C4-2B (cell line): ENCODE measurements around the gene CAMKK2.
A peak's percentile ranks its signal among the peaks of the same experiment; 100 is the strongest.
"Not testable (repeated sequence)": the region's sequence is repeated elsewhere in the genome, so short reads cannot be mapped to it uniquely, and the experiment has no call there.

Experiments
- H3K27ac ChIP-seq: fragments of 450-650 bp; 2 replicates; pipeline ENCODE4 v1.5.1; 2017
- CTCF ChIP-seq: fragments of 450-650 bp; conservative IDR thresholded peaks from 2 replicates; pipeline ENCODE4 v1.5.1; 2017; ENCODE audit warnings: mild to moderate bottlenecking
- ZFX ChIP-seq: fragments of 450-650 bp; IDR thresholded peaks from 2 replicates; pipeline ENCODE4 v1.6.1; 2017

The CAMKK2 gene

GRCh38 chr12:121214166-121214777 lies 82.2 kb downstream of the CAMKK2 start:
- H3K27ac ChIP-seq: 0 out of 2 replicates have a peak overlapping the region, but pooled peaks have one; percentile 21
- TF ChIP-seq ZFX (no peak), CTCF (no peak)

GRCh38 chr12:121212875-121213274 lies 83.6 kb downstream of the CAMKK2 start:
- H3K27ac ChIP-seq: no peak overlapping the region
- TF ChIP-seq ZFX (no peak), CTCF (no peak)

GRCh38 chr12:121209624-121210572 lies 86.6 kb downstream of the CAMKK2 start, which contains the start of gene P2RX4:
Gene P2RX4 (plus strand): TSS chr12:121210129. CDS start chr12:121210165, 36 bp downstream.
- TF ChIP-seq CTCF (peak; percentile 54), ZFX (peak; percentile 88)
- peak within 1 kb of the TSS; percentile 84 for H3K27ac ChIP-seq

GRCh38 chr12:121209221-121209620 lies 87.3 kb downstream of the CAMKK2 start:
- no peak for TF ChIP-seq CTCF
- TF ChIP-seq ZFX: no peak
- H3K27ac ChIP-seq: no peak overlapping the region; the same call in 1 of the 2 replicates

- not testable (repeated sequence) for H3K27ac ChIP-seq
Measured at GRCh38 chr12:121208571-121208970, 87.9 kb downstream of the CAMKK2 start.

GRCh38 chr12:121205491-121205890 lies 91.0 kb downstream of the CAMKK2 start:
- no peak overlapping the region for H3K27ac ChIP-seq
- TF ChIP-seq CTCF (no peak), ZFX (no peak)

GRCh38 chr12:121203482-121203881 lies 93.0 kb downstream of the CAMKK2 start:
- no peak overlapping the region for H3K27ac ChIP-seq

More at GRCh38 chr12:121203482-121203881, 93.0 kb downstream of the CAMKK2 start:
- TF ChIP-seq ZFX: no peak
- TF ChIP-seq CTCF: no peak
